ENCODE data around the gene UNC79. TPM values are rescaled to one million over a fixed set of nuclear protein-coding genes. Genes with fewer than 3 reads are reported as not detected.

UNC79 gene
- total RNA-seq, 1 donor from 2014 or later: 0.13 TPM

DNA sequence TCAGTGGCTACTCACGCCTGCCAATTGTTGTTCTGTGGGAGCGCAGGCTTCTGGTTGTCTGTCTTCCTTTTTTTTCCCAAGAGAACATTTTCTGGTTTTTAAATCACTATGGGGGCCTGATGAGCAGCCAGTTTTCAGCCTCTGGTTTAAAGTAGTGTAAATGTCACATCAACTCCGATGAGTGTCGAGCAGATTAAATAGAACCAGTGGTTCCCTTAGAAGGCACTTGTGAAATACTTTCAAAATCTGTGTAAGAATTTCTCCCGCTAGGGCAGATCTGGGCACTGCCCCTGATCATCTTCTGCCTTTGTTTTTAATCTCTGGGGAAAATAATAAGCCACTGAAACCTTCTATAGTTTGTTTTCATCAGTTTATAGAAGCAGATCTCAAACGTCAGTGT is 227.1 kb downstream of the UNC79 start:
- no peaks in the 10 kb centered on the region for H3K4me1 Mint-ChIP-seq
- H3K36me3 Mint-ChIP-seq (ENCODE audit: low read depth): no peaks in the 10 kb centered on the region
- CTCF ChIA-PET: no interaction called here
- DNase-seq (no peak), ATAC-seq (ENCODE audit: low read depth) (no peak)
- intact Hi-C loops (cut with micrococcal nuclease): no loop called here
- POLR2A ChIA-PET: no interaction called here
- TF ChIP-seq, protein P1, sequence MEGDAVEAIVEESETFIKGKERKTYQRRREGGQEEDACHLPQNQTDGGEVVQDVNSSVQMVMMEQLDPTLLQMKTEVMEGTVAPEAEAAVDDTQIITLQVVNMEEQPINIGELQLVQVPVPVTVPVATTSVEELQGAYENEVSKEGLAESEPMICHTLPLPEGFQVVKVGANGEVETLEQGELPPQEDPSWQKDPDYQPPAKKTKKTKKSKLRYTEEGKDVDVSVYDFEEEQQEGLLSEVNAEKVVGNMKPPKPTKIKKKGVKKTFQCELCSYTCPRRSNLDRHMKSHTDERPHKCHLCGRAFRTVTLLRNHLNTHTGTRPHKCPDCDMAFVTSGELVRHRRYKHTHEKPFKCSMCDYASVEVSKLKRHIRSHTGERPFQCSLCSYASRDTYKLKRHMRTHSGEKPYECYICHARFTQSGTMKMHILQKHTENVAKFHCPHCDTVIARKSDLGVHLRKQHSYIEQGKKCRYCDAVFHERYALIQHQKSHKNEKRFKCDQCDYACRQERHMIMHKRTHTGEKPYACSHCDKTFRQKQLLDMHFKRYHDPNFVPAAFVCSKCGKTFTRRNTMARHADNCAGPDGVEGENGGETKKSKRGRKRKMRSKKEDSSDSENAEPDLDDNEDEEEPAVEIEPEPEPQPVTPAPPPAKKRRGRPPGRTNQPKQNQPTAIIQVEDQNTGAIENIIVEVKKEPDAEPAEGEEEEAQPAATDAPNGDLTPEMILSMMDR (IDR thresholded peaks at IDR 0.05): no peak
- H3K4me3 Mint-ChIP-seq: no peak overlapping the region
- H3K27me3 Mint-ChIP-seq: peaks cover 26% of the 10 kb centered on the region
- H3K9me3 Mint-ChIP-seq: no peaks in the 10 kb centered on the region
- H3K27ac Mint-ChIP-seq: no peak overlapping the region

DNA sequence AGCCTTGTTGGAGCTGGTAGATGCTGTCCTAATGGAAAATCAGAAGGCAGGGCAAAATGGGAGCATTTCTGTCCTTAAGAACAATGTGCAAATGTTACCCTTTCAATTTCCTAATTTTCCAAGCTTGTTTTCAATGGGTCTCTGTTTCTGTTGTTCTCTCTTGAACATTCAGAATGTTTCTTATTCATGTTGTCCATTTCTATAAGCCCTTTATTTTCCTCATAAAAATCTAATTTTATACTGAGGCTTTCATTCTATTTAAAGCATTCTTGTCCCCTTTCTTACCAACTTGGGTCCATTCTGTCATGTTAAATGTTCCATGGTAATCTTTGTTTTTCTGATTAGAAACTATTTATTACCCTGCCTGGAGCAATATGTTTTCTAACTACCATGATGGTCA is 232.6 kb downstream of the UNC79 start:
- ChIA-PET CTCF (interaction anchor here (1.2 kb wide), 1 partner anchor 9 kb away, joined by 4 read pairs; no protein-coding TSS in a partner anchor), POLR2A (no interaction called here)
- Mint-ChIP-seq H3K4me3 (no peak overlapping the region), H3K9me3 (peaks cover 28% of the 10 kb centered on the region), H3K36me3 (ENCODE audit: low read depth) (no peaks in the 10 kb centered on the region), H3K27ac (no peak overlapping the region), H3K4me1 (no peaks in the 10 kb centered on the region), H3K27me3 (peaks cover 5% of the 10 kb centered on the region)
- DNase-seq: no peak
- intact Hi-C loops (cut with micrococcal nuclease): no loop called here
- TF ChIP-seq, protein P1 (IDR thresholded peaks at IDR 0.05): no peak
- ATAC-seq (ENCODE audit: low read depth): no peak

DNA sequence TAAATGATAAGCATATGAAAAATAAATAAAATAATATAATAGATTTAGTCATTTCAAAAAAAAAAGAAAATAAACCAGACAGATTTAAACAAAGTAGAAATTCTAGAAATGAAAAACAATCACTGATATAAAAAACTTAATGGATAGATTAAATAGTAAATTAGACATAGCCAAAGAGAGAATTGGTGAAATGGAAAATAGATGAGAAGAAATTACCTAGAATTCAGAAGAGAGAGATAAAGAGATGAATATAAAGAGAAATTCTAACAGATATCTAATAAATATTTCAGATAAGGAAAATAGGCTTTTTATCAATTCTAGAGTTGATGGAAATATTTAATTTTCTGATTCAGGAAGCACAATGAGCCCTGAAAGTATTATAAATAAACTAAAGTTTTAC is 234.4 kb downstream of the UNC79 start:
- intact Hi-C loops (cut with micrococcal nuclease): no loop called here

DNA sequence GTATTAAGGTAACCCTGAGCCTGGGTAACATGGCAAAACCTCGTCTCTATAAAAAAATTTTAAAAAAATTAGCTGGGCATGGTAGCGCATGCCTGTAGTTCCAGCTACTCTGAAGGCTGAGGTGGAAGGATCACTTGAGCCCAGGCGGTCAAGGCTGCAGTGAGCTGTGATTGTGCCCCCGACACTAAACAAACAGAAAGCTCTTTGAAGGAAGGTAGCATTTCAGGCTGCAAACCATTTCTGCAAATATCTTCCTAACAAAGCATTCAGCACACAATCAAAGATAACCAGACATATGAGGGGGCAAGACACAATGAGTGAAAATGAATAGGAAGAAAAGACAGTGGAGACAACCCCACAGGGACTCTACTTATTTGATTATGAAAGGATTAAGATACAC is 238.9 kb downstream of the UNC79 start:
- Mint-ChIP-seq H3K27ac (no peak overlapping the region), H3K27me3 (peaks cover 14% of the 10 kb centered on the region), H3K4me3 (no peak overlapping the region), H3K4me1 (no peaks in the 10 kb centered on the region), H3K9me3 (peaks cover 16% of the 10 kb centered on the region), H3K36me3 (ENCODE audit: low read depth) (no peaks in the 10 kb centered on the region)
- ChIA-PET CTCF (no interaction called here), POLR2A (no interaction called here)
- intact Hi-C loops (cut with micrococcal nuclease): no loop called here
- TF ChIP-seq, protein P1 (IDR thresholded peaks at IDR 0.05): no peak
- ATAC-seq (ENCODE audit: low read depth): no peak
- no peak for DNase-seq

More for the DNA sequence above, 234.4 kb downstream of the UNC79 start:
- Mint-ChIP-seq H3K4me1 (no peaks in the 10 kb centered on the region), H3K27ac (no peak overlapping the region), H3K36me3 (ENCODE audit: low read depth) (no peaks in the 10 kb centered on the region), H3K9me3 (peaks cover 28% of the 10 kb centered on the region), H3K27me3 (peaks cover 5% of the 10 kb centered on the region), H3K4me3 (no peak overlapping the region)
- ATAC-seq (ENCODE audit: low read depth) (no peak), DNase-seq (no peak)
- POLR2A ChIA-PET: no interaction called here
- TF ChIP-seq, protein P1 (IDR thresholded peaks at IDR 0.05): no peak
- CTCF ChIA-PET: no interaction called here

DNA sequence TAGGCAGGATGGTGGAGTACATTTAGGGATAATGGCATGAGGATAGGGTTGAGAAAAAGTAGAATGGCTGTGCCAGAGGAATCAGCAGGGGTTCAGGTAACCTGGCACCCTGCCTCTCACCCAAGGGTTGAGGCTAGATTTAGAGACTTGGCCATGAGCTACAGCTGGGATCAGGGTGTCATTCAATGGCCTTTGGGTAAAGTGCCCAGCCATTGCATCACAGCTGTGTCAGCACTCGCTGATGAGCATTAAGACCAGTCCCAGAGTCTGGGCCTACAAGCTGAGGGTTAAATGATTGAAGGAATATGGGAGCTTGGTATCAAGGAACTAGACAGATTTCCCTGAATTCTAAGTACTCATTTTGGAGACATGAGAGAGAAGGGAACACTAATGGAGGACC is 243.6 kb downstream of the UNC79 start:
- TF ChIP-seq, protein P1 (IDR thresholded peaks at IDR 0.05): no peak
- no peaks in the 10 kb centered on the region for H3K4me1 Mint-ChIP-seq
- DNase-seq: no peak
- peaks cover 12% of the 10 kb centered on the region for H3K27me3 Mint-ChIP-seq
- H3K27ac Mint-ChIP-seq: no peak overlapping the region
- CTCF ChIA-PET: no interaction called here
- no peak for ATAC-seq (ENCODE audit: low read depth)
- no peaks in the 10 kb centered on the region for H3K36me3 Mint-ChIP-seq (ENCODE audit: low read depth)
- no peaks in the 10 kb centered on the region for H3K9me3 Mint-ChIP-seq
- POLR2A ChIA-PET: no interaction called here
- intact Hi-C loops (cut with micrococcal nuclease): no loop called here
- H3K4me3 Mint-ChIP-seq: no peak overlapping the region

All from activated B cell treated with CpG ODN at 0.5 μM for 24 hours (primary cell).